Tibial nerve (tissue), 4 donors: ENCODE measurements around the gene SYCE1L. TPM values are rescaled to one million over a fixed set of nuclear protein-coding genes. Genes with fewer than 3 reads are reported as not detected.
A peak's percentile ranks its signal among the peaks of the same experiment; 100 is the strongest.

Experiments
- DNase-seq, 2 donors: peaks; one replicate each; pipeline ENCODE4 v3.0.0-alpha.2; 2019; ENCODE audit warnings: low spot score in 2 of 2
- H3K27ac ChIP-seq, 4 donors: fragments of 200-600 bp; sonication (generic) in 3 of 4; one replicate each; pipeline ENCODE4 v1.5.1; 2017 to 2019; ENCODE audit warnings: mild to moderate bottlenecking in 1 of 4
- H3K27me3 ChIP-seq, 2 donors: fragments of 200-600 bp; sonication (generic) in 1 of 2; one replicate each; pipeline versions ENCODE4 v1.5.1 to v1.6.0; 2017 to 2019
- H3K36me3 ChIP-seq, 3 donors: fragments of 200-600 bp; sonication (generic); one replicate each; pipeline ENCODE4 v1.5.1; 2018 to 2019
- H3K4me1 ChIP-seq, 4 donors: fragments of 200-600 bp; sonication (generic) in 3 of 4; one replicate each; pipeline ENCODE4 v1.5.1; 2017 to 2019
- H3K4me3 ChIP-seq, 4 donors: fragments of 200-600 bp; sonication (generic) in 3 of 4; one replicate each; pipeline ENCODE4 v1.5.1; 2017 to 2019; ENCODE audit warnings: mild to moderate bottlenecking in 1 of 4, moderate library complexity in 1 of 4
- H3K9me3 ChIP-seq, 4 donors: fragments of 200-600 bp; sonication (generic) in 3 of 4; one replicate each; pipeline ENCODE4 v1.5.1; 2017 to 2019
- EP300 ChIP-seq, 2 donors: sonication (generic); formaldehyde crosslinking; IDR thresholded peaks; one replicate each; pipeline ENCODE4 v1.6.1; 2017; ENCODE audit warnings: antibody characterized with exemption in 2 of 2, mild to moderate bottlenecking in 1 of 2
- POLR2A ChIP-seq, 2 donors: fragments of 450-650 bp; IDR thresholded peaks; one replicate each; pipeline ENCODE4 v1.6.1; 2017; ENCODE audit warnings: antibody characterized with exemption in 2 of 2, mild to moderate bottlenecking in 2 of 2, moderate library complexity in 2 of 2
- WGBS, 2 donors: methylation state at CpG; one replicate each; pipeline ENCODE4 v1.1.5; 2018; 5-methylcytosine and 5-hydroxymethylcytosine counted together
- total RNA-seq, 4 donors: library from RNA; depleted of rRNA; stranded (reverse); fragments of >200 nt; gene quantifications; one replicate each; pipeline ENCODE4 v1.1.0, GENCODE V29; 2016
- TF ChIP-seq, protein P1 (sequence below), 5 experiments: fragments of 200-600 bp in 3 of 5; fragments of 450-650 bp in 2 of 5; sonication (generic) in 3 of 5; IDR thresholded peaks; one replicate each; pipeline ENCODE4 v1.5.1; 2016 to 2019; ENCODE audit warnings: antibody characterized with exemption in 5 of 5, mild to moderate bottlenecking in 3 of 5, moderate library complexity in 2 of 5

The SYCE1L gene
- total RNA-seq, 4 donors from 2014 or later, result 4.8 TPM; not detected in 3

DNA sequence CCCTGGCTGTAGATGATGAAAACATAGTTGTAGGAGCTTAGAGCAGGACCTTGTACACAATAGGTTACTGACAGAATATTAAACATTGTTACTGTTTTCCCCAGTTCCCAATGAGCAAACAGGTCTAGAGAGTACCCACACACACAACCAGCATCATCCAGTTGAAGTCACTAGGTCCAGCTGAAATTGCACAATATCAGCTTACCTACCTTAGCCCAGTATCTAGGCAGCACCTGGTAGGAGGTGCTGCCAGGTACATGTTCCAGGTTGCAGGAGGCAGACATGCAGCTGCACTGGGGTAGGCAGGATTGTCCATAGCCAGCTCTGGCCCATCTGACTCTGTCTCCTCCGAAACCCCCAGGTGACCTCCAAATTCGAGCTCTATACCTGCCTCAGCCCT, 1.5 kb upstream of the SYCE1L start:
- no peaks in the 10 kb centered on the region for H3K9me3 ChIP-seq
- no peak overlapping the region for H3K4me3 ChIP-seq
- peaks cover 0 to 16% (median 3%) of the 10 kb centered on the region in 4 donors for H3K4me1 ChIP-seq
- no peaks in the 10 kb centered on the region for H3K27me3 ChIP-seq
- no peak for DNase-seq
- H3K27ac ChIP-seq, result no peak overlapping the region
- WGBS, 2 donors, result 100% methylated on average over 1 to 2 of the region's 2 CpGs
- no peak for TF ChIP-seq EP300 (IDR thresholded peaks at IDR 0.05)
- no peak for TF ChIP-seq POLR2A (IDR thresholded peaks at IDR 0.05)
- TF ChIP-seq, protein P1, sequence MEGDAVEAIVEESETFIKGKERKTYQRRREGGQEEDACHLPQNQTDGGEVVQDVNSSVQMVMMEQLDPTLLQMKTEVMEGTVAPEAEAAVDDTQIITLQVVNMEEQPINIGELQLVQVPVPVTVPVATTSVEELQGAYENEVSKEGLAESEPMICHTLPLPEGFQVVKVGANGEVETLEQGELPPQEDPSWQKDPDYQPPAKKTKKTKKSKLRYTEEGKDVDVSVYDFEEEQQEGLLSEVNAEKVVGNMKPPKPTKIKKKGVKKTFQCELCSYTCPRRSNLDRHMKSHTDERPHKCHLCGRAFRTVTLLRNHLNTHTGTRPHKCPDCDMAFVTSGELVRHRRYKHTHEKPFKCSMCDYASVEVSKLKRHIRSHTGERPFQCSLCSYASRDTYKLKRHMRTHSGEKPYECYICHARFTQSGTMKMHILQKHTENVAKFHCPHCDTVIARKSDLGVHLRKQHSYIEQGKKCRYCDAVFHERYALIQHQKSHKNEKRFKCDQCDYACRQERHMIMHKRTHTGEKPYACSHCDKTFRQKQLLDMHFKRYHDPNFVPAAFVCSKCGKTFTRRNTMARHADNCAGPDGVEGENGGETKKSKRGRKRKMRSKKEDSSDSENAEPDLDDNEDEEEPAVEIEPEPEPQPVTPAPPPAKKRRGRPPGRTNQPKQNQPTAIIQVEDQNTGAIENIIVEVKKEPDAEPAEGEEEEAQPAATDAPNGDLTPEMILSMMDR (IDR thresholded peaks at IDR 0.05), result no peak
- peaks cover 0 to 87% (median 0%) of the 10 kb centered on the region in 3 donors for H3K36me3 ChIP-seq

DNA sequence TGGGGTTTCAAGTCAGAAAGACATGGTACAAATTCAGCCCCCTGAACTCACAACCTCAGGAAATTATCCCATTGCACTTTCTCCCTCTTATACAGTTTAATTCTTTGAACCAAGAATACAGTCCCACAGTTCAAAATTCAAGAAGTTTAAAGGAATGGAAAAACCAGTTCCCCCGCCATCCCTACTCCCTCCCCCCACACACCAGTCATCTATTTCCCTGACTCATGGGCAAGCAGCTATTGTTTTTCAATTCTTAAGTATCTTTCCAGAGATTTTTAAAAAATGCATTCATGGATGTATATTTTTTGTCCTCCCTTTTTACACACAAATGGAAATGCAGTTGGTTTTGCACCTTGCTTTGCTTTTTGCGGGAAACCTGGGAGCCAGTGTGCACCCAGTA, 7.3 kb downstream of the SYCE1L start:
- H3K9me3 ChIP-seq, result no peaks in the 10 kb centered on the region
- WGBS, 2 donors, result 58 to 74% methylated on average over 2 of the region's 2 CpGs
- H3K4me3 ChIP-seq, result no peak overlapping the region
- no peak overlapping the region for H3K27ac ChIP-seq
- peaks cover 0 to 13% (median 0%) of the 10 kb centered on the region in 3 donors for H3K36me3 ChIP-seq
- no peak for TF ChIP-seq POLR2A (IDR thresholded peaks at IDR 0.05)
- TF ChIP-seq EP300 (IDR thresholded peaks at IDR 0.05), result no peak
- TF ChIP-seq, protein P1 (IDR thresholded peaks at IDR 0.05), result no peak
- no peak for DNase-seq
- no peaks in the 10 kb centered on the region for H3K27me3 ChIP-seq
- H3K4me1 ChIP-seq, result no peaks in the 10 kb centered on the region

DNA sequence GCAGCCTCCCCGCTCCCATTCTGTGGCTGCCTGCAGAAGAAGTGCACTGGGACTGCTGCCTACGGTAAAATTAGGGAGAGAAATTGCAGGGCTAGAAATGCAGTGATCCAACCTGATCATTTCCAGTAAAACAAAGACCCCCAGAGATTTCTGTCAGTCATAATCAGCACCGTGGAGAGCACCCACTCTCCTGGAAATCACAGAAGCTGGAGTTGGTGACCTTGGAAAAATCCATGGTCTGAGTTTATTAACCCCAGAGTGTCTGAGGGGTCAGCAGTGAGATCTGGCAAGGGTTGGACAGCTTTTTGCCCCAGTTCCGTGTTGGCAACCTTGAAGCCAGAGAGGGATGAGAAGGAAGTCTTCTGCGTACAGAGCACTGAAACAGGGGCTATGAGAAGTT, 7.8 kb downstream of the SYCE1L start:
- TF ChIP-seq, protein P1 (IDR thresholded peaks at IDR 0.05), result no peak
- TF ChIP-seq EP300 (IDR thresholded peaks at IDR 0.05) (no peak), POLR2A (IDR thresholded peaks at IDR 0.05) (no peak)
- no peak for DNase-seq
- no peaks in the 10 kb centered on the region for H3K9me3 ChIP-seq
- H3K27me3 ChIP-seq, result peaks cover 0 to 1% of the 10 kb centered on the region in 2 donors
- peaks cover 0 to 13% (median 0%) of the 10 kb centered on the region in 3 donors for H3K36me3 ChIP-seq
- peaks cover 0 to 4% (median 1%) of the 10 kb centered on the region in 4 donors for H3K4me1 ChIP-seq
- WGBS, 2 donors, result 43 to 44% methylated on average over 5 of the region's 5 CpGs
- H3K27ac ChIP-seq, result no peak overlapping the region
- H3K4me3 ChIP-seq, result no peak overlapping the region

DNA sequence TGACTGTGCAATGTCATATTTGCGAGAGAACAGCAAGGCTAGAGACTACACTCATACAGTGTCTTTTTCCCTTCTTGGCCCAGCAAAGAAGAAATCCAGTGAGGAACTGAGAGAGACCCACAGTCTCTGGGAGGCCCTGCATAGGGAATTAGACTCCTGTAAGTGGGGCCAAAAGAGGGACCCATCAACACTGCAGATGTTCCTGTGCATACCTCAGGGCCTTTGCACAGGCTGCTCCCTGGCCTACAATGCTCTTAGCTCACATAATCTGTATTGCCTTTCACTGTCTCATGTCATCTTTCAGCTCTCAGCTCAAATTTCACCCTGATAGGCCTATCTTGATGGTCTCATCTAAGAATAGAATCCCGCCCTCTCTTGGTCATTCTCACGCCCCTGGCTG, 9.2 kb downstream of the SYCE1L start:
- Histone ChIP-seq H3K9me3 (no peaks in the 10 kb centered on the region), H3K36me3 (peaks cover 0 to 13% (median 0%) of the 10 kb centered on the region in 3 donors), H3K27me3 (peaks cover 0 to 13% of the 10 kb centered on the region in 2 donors), H3K27ac (no peak overlapping the region), H3K4me1 (peaks cover 0 to 14% (median 2%) of the 10 kb centered on the region in 4 donors), H3K4me3 (no peak overlapping the region)
- TF ChIP-seq, protein P1 (IDR thresholded peaks at IDR 0.05), result no peak
- TF ChIP-seq POLR2A (IDR thresholded peaks at IDR 0.05) (no peak), EP300 (IDR thresholded peaks at IDR 0.05) (no peak)
- DNase-seq, result no peak
- WGBS, 2 donors, result 60 to 85% methylated on average over 3 of the region's 3 CpGs

DNA sequence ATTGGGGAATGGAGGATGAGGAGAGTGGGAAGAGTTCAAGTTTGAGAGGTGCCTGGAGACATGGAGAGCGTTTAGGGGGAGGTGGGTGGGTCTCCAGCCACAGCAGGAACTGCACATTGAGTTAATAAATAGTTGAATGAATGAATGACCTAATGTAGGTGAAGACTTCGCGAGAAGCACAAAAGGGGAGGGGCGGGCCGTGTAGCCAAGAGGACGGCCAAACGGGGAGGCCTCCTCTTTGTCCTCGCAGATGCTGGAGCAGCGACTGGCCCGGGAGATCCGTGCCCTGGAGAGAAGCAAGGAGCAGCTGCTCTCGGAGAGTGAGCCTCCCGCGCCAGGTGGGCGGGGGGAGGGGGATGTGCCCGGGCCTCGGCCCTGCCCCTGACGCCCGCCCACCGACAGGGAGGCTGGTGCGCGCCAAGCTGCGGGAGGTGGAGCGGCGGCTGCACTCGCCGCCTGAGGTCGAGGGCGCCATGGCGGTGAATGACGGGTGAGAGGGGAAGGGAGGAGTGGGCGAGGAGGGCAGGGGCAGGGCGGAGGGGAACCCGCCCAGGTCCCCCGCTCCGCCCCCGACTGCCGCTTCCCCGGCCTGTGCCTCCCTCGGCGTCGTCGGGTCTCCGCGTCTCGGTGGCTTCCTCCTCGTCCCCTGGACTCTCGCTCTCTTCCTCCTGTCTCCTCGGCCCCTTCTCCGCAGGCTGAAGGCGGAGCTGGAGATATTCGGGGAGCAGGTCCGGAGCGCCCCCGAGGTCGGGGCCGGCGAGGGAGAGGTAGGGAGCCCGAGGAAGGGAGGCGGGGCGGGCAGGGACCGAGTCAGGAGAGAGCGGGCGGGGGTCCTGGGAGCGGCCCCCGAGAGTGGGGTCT, 12.9 kb downstream of the SYCE1L start:
- H3K9me3 ChIP-seq, result no peaks in the 10 kb centered on the region
- H3K4me3 ChIP-seq, result peak overlapping the region; percentile 36 to 71 (median 64)
- 3% methylated on average over 57 to 58 of the region's 66 CpGs for WGBS, 2 donors
- peaks cover 0 to 20% (median 2%) of the 10 kb centered on the region in 4 donors for H3K4me1 ChIP-seq
- no peak for TF ChIP-seq EP300 (IDR thresholded peaks at IDR 0.05)
- no peak for TF ChIP-seq POLR2A (IDR thresholded peaks at IDR 0.05)
- TF ChIP-seq, protein P1 (IDR thresholded peaks at IDR 0.05), result no peak
- peaks cover 0 to 13% (median 0%) of the 10 kb centered on the region in 3 donors for H3K36me3 ChIP-seq
- no peak for DNase-seq
- peaks cover 0 to 13% of the 10 kb centered on the region in 2 donors for H3K27me3 ChIP-seq
- H3K27ac ChIP-seq, result peak overlapping the region in 3 of 4 donors; percentile 70 to 75 (median 72)
